ENCODE results near the gene CBX7. TPM values are rescaled to one million over a fixed set of nuclear protein-coding genes. Genes with fewer than 3 reads are reported as not detected.

CBX7 gene
- total RNA-seq, 1 donor from 2014 or later, result 51.1 TPM

- H3K4me1 ChIP-seq, result peaks cover 55% of the 10 kb centered on the region
- DNase-seq, result no peak
- no peaks in the 10 kb centered on the region for H3K9me3 ChIP-seq
- H3K4me3 ChIP-seq, result peak overlapping the region; percentile 96
- peaks cover 14% of the 10 kb centered on the region for H3K36me3 ChIP-seq
- intact Hi-C loops (cut with DNase I), result no loop called here
- H3K27ac ChIP-seq, result peak overlapping the region; percentile 88
- H3K27me3 ChIP-seq (ENCODE audit: low read depth), result no peaks in the 10 kb centered on the region
- TF ChIP-seq CTCF (IDR thresholded peaks at IDR 0.05), result no peak
- ATAC-seq, result no peak
Observed at GRCh38 chr22:39151329-39151975, 1.0 kb downstream of the CBX7 start.

GRCh38 chr22:39150848-39151215 is 1.6 kb downstream of the CBX7 start:
- Histone ChIP-seq H3K27me3 (ENCODE audit: low read depth) (no peaks in the 10 kb centered on the region), H3K4me3 (peak overlapping the region; percentile 96), H3K9me3 (no peaks in the 10 kb centered on the region), H3K27ac (peak overlapping the region; percentile 88), H3K4me1 (peaks cover 62% of the 10 kb centered on the region), H3K36me3 (peaks cover 14% of the 10 kb centered on the region)
- intact Hi-C loops (cut with DNase I), result no loop called here
- no peak for ATAC-seq
- DNase-seq, result no peak
- TF ChIP-seq CTCF (IDR thresholded peaks at IDR 0.05), result no peak

- Histone ChIP-seq H3K27ac (no peak overlapping the region), H3K4me3 (peak overlapping the region; percentile 96), H3K27me3 (ENCODE audit: low read depth) (no peaks in the 10 kb centered on the region), H3K36me3 (peaks cover 14% of the 10 kb centered on the region), H3K4me1 (peaks cover 63% of the 10 kb centered on the region), H3K9me3 (no peaks in the 10 kb centered on the region)
- no peak for TF ChIP-seq CTCF (IDR thresholded peaks at IDR 0.05)
- ATAC-seq, result no peak
- no peak for DNase-seq
- intact Hi-C loops (cut with DNase I), result no loop called here
Observed at GRCh38 chr22:39149915-39150847, 2.3 kb downstream of the CBX7 start.

GRCh38 chr22:39148727-39149535 is 3.5 kb downstream of the CBX7 start:
- Histone ChIP-seq H3K4me3 (no peak overlapping the region), H3K4me1 (peaks cover 73% of the 10 kb centered on the region), H3K27ac (peak overlapping the region; percentile 74), H3K27me3 (ENCODE audit: low read depth) (no peaks in the 10 kb centered on the region), H3K9me3 (no peaks in the 10 kb centered on the region), H3K36me3 (peaks cover 14% of the 10 kb centered on the region)
- no peak for ATAC-seq
- intact Hi-C loops (cut with DNase I), result no loop called here
- no peak for DNase-seq
- TF ChIP-seq CTCF (IDR thresholded peaks at IDR 0.05), result no peak

- Histone ChIP-seq H3K4me3 (no peak overlapping the region), H3K27ac (peak overlapping the region; percentile 74), H3K4me1 (peaks cover 78% of the 10 kb centered on the region), H3K36me3 (peaks cover 14% of the 10 kb centered on the region), H3K9me3 (no peaks in the 10 kb centered on the region), H3K27me3 (ENCODE audit: low read depth) (no peaks in the 10 kb centered on the region)
- intact Hi-C loops (cut with DNase I), result no loop called here
- DNase-seq, result no peak
- no peak for ATAC-seq
- TF ChIP-seq CTCF (IDR thresholded peaks at IDR 0.05), result no peak
Observed at GRCh38 chr22:39148026-39148726, 4.3 kb downstream of the CBX7 start.
